ENCODE data around the gene IGFLR1.

GRCh38 chr19:35741203-35741515, 1.1 kb downstream of the IGFLR1 start:
- TF ChIP-seq CTCF (conservative IDR thresholded peaks at IDR 0.05; ENCODE audit: low read depth, low read length) (no peak), EZH2 (IDR thresholded peaks at IDR 0.05; ENCODE audit: borderline replicate concordance, low read depth, low read length, poor library complexity, severe bottlenecking) (no peak)
